KMS-11 (cell line): ENCODE measurements around the gene STIM2.

ENCODE experiments used
- H2AFZ ChIP-seq: fragments of 200-600 bp; sonication (generic); 2 replicates; pipeline ENCODE4 v1.6.1; 2016; ENCODE audit warnings: antibody characterized with exemption, mixed run types, low read depth
- H3K27ac ChIP-seq: fragments of 200-600 bp; sonication (generic); 2 replicates; pipeline ENCODE4 v1.6.1; 2016; ENCODE audit warnings: mild to moderate bottlenecking, mixed run types
- H3K27me3 ChIP-seq: fragments of 200-600 bp; sonication (generic); 2 replicates; pipeline ENCODE4 v1.6.1; 2017; ENCODE audit warnings: mild to moderate bottlenecking, low read depth, mixed run types, moderate library complexity; ENCODE audit not compliant: insufficient read depth
- H3K36me3 ChIP-seq: fragments of 200-600 bp; sonication (generic); 2 replicates; pipeline ENCODE4 v1.6.1; 2017; ENCODE audit warnings: mild to moderate bottlenecking, mixed run types; ENCODE audit not compliant: insufficient read depth
- H3K4me1 ChIP-seq: fragments of 200-600 bp; sonication (generic); 2 replicates; pipeline ENCODE4 v1.6.1; 2016; ENCODE audit warnings: mild to moderate bottlenecking, low read depth, mixed run types; ENCODE audit not compliant: poor library complexity, severe bottlenecking
- H3K4me2 ChIP-seq: fragments of 200-600 bp; sonication (generic); 2 replicates; pipeline ENCODE4 v1.7.0; 2016; ENCODE audit warnings: mild to moderate bottlenecking, mixed run types
- H3K4me3 ChIP-seq: fragments of 200-600 bp; sonication (generic); IDR thresholded peaks from 2 replicates; pipeline ENCODE4 v1.6.1; 2017; ENCODE audit warnings: low read depth, low read length, mixed read lengths; ENCODE audit not compliant: insufficient read depth
- H3K79me2 ChIP-seq: fragments of 200-600 bp; sonication (generic); 2 replicates; pipeline ENCODE4 v1.6.1; 2016; ENCODE audit warnings: low read depth, mixed run types; ENCODE audit not compliant: insufficient read depth
- H3K9ac ChIP-seq: fragments of 200-600 bp; sonication (generic); 2 replicates; pipeline ENCODE4 v1.6.1; 2016; ENCODE audit warnings: mild to moderate bottlenecking, mixed run types
- H4K20me1 ChIP-seq: fragments of 200-600 bp; sonication (generic); 2 replicates; pipeline ENCODE4 v1.6.1; 2016; ENCODE audit warnings: mild to moderate bottlenecking, mixed run types; ENCODE audit not compliant: insufficient read depth
- TF ChIP-seq, protein P1 (sequence below): fragments of 200-600 bp; sonication (generic); conservative IDR thresholded peaks from 2 replicates; pipeline ENCODE4 v1.6.1; 2017; ENCODE audit warnings: low read depth, mild to moderate bottlenecking, antibody characterized with exemption, low read length, moderate library complexity, mixed read lengths

The STIM2 gene

DNA sequence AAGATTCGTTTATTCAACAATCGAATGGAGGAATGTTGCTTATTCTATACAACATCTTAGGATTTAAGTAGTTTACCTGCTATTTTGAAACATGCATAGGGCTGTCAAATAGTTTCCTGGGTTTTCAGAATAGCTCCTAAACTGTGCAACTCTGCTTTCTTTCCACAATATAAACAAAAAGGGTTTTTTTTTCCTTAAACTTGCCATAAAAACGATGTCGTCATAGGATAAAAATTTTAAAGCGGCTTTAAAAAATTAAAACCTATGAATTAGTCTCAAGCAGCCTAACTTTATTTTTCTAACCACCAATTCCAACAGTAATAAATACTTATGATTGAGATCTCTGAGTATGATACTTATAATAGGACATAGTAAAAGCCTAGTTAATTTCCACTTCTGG is 21.6 kb upstream of the STIM2 start:
- Histone ChIP-seq H3K27me3 (no peaks in the 10 kb centered on the region), H3K27ac (no peak overlapping the region), H3K79me2 (no peaks in the 10 kb centered on the region), H3K4me3 (no peak overlapping the region), H3K36me3 (no peaks in the 10 kb centered on the region), H3K9ac (no peak overlapping the region), H3K4me2 (no peak overlapping the region), H2AFZ (no peak overlapping the region), H4K20me1 (no peaks in the 10 kb centered on the region), H3K4me1 (no peaks in the 10 kb centered on the region)
- TF ChIP-seq, protein P1, sequence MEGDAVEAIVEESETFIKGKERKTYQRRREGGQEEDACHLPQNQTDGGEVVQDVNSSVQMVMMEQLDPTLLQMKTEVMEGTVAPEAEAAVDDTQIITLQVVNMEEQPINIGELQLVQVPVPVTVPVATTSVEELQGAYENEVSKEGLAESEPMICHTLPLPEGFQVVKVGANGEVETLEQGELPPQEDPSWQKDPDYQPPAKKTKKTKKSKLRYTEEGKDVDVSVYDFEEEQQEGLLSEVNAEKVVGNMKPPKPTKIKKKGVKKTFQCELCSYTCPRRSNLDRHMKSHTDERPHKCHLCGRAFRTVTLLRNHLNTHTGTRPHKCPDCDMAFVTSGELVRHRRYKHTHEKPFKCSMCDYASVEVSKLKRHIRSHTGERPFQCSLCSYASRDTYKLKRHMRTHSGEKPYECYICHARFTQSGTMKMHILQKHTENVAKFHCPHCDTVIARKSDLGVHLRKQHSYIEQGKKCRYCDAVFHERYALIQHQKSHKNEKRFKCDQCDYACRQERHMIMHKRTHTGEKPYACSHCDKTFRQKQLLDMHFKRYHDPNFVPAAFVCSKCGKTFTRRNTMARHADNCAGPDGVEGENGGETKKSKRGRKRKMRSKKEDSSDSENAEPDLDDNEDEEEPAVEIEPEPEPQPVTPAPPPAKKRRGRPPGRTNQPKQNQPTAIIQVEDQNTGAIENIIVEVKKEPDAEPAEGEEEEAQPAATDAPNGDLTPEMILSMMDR, result no peak

GRCh38 chr4:26839534-26839951 is 21.1 kb upstream of the STIM2 start:
- Histone ChIP-seq H3K36me3 (no peaks in the 10 kb centered on the region), H3K4me1 (no peaks in the 10 kb centered on the region), H2AFZ (no peak overlapping the region), H4K20me1 (no peaks in the 10 kb centered on the region), H3K4me2 (no peak overlapping the region), H3K79me2 (no peaks in the 10 kb centered on the region), H3K9ac (no peak overlapping the region), H3K27ac (no peak overlapping the region), H3K27me3 (no peaks in the 10 kb centered on the region), H3K4me3 (no peak overlapping the region)
- TF ChIP-seq, protein P1, result no peak

- Histone ChIP-seq H3K79me2 (no peaks in the 10 kb centered on the region), H2AFZ (no peak overlapping the region), H4K20me1 (no peaks in the 10 kb centered on the region), H3K9ac (no peak overlapping the region), H3K4me3 (no peak overlapping the region), H3K4me1 (no peaks in the 10 kb centered on the region), H3K27me3 (no peaks in the 10 kb centered on the region), H3K4me2 (no peak overlapping the region), H3K27ac (no peak overlapping the region), H3K36me3 (no peaks in the 10 kb centered on the region)
- TF ChIP-seq, protein P1, result no peak
Measured at GRCh38 chr4:26840786-26841185, 19.9 kb upstream of the STIM2 start.

- Histone ChIP-seq H3K9ac (no peak overlapping the region), H2AFZ (no peak overlapping the region), H3K79me2 (no peaks in the 10 kb centered on the region), H4K20me1 (no peaks in the 10 kb centered on the region), H3K4me2 (no peak overlapping the region), H3K36me3 (no peaks in the 10 kb centered on the region), H3K4me1 (no peaks in the 10 kb centered on the region), H3K27me3 (no peaks in the 10 kb centered on the region), H3K4me3 (no peak overlapping the region), H3K27ac (no peak overlapping the region)
- TF ChIP-seq, protein P1, result no peak
Measured at GRCh38 chr4:26842911-26843310, 17.7 kb upstream of the STIM2 start.

GRCh38 chr4:26850528-26850927 is 10.1 kb upstream of the STIM2 start:
- H3K4me2 ChIP-seq, result no peak overlapping the region
- no peaks in the 10 kb centered on the region for H3K27me3 ChIP-seq
- H3K4me3 ChIP-seq, result no peak overlapping the region
- H4K20me1 ChIP-seq, result no peaks in the 10 kb centered on the region
- H3K27ac ChIP-seq, result no peak overlapping the region
- no peaks in the 10 kb centered on the region for H3K4me1 ChIP-seq
- no peak overlapping the region for H3K9ac ChIP-seq
- no peak overlapping the region for H2AFZ ChIP-seq
- H3K36me3 ChIP-seq, result no peaks in the 10 kb centered on the region
- H3K79me2 ChIP-seq, result no peaks in the 10 kb centered on the region
- TF ChIP-seq, protein P1, result no peak
